ENCODE results near the gene UBXN7.

- TF ChIP-seq CTCF (IDR thresholded peaks at IDR 0.05) (no peak), ZFX (IDR thresholded peaks at IDR 0.05; ENCODE audit: borderline replicate concordance) (no peak)
Observed at GRCh38 chr3:196350067-196350466, 82.2 kb downstream of the UBXN7 start.
